ENCODE measurements around the gene NRCAM. TPM values are rescaled to one million over a fixed set of nuclear protein-coding genes. Genes with fewer than 3 reads are reported as not detected.

The NRCAM gene
- total and polyA plus RNA-seq, 2 of the 13 experiments (the other 11 are each of a cell fraction or from before 2014, with no cell fraction given) = 0.31 to 0.33 TPM

GRCh38 chr7:108487646-108488045 is 31.4 kb upstream of the NRCAM start:
- H3K9me3 ChIP-seq (ENCODE audit: low read length) = no peaks in the 10 kb centered on the region
- no peak for FAIRE-seq
- H3K4me3 ChIP-seq (replicated peaks in 1 of 3; ENCODE audit: insufficient read depth in 1 of 3, low read depth in 2 of 3, low read length in 3 of 3) = no peak overlapping the region
- no peaks in the 10 kb centered on the region for H3K27me3 ChIP-seq (ENCODE audit: control insufficient read depth in 1 of 2, insufficient read depth in 2 of 2, low read length in 2 of 2)
- H3K9ac ChIP-seq (ENCODE audit: insufficient read depth, low read depth, low read length) = no peak overlapping the region
- no peaks in the 10 kb centered on the region for H3K79me2 ChIP-seq (ENCODE audit: insufficient read depth, low read length)
- in situ Hi-C loops (cut with HindIII; ENCODE audit: extremely low pct_ligation_motif_present, low pct_unique_long_range_greater_than_20kb) (no loop called here), intact Hi-C loops (cut with micrococcal nuclease; ENCODE audit: unreplicated experiment) (no loop called here)
- no peak overlapping the region for H2AFZ ChIP-seq (ENCODE audit: low read length)
- no peak overlapping the region for H3K27ac ChIP-seq (ENCODE audit: extremely low read length, insufficient read depth, low read length)
- no TSS peak for BruUV-seq (replicated peaks)
- CTCF ChIA-PET (ENCODE audit: low intra/inter-chr PET ratio, low total read pairs) = no interaction called here
- no peaks in the 10 kb centered on the region for H3K36me3 ChIP-seq (replicated peaks in 1 of 2; ENCODE audit: control insufficient read depth in 1 of 2, insufficient read depth in 2 of 2, low read length in 2 of 2)
- TF ChIP-seq EEA1 (CRISPR knock-in tag; IDR thresholded peaks at IDR 0.05; ENCODE audit: borderline replicate concordance) (no peak), BRCA1 (CRISPR knock-in tag; IDR thresholded peaks at IDR 0.05) (no peak), ATF7 (IDR thresholded peaks at IDR 0.05) (no peak), ATF7 (CRISPR knock-in tag; IDR thresholded peaks at IDR 0.05) (no peak), GMEB1 (CRISPR knock-in tag; IDR thresholded peaks at IDR 0.05; ENCODE audit: borderline replicate concordance) (no peak), SATB2 (CRISPR knock-in tag; IDR thresholded peaks at IDR 0.05) (no peak)
- no peak for DNase-seq (ENCODE audit: low spot score)
- H3K4me2 ChIP-seq (ENCODE audit: low read depth, low read length) = no peak overlapping the region
- no peaks in the 10 kb centered on the region for H4K20me1 ChIP-seq (ENCODE audit: insufficient read depth, low read length)
- POLR2A ChIA-PET = no interaction called here
- no peak for ATAC-seq
- no peaks in the 10 kb centered on the region for H3K4me1 ChIP-seq (ENCODE audit: insufficient read depth, low read length)

- intact Hi-C loops (cut with micrococcal nuclease; ENCODE audit: unreplicated experiment) = no loop called here
- no peak overlapping the region for H3K27ac ChIP-seq (ENCODE audit: extremely low read length, insufficient read depth, low read length)
- no TSS peak for BruUV-seq (replicated peaks)
- no peaks in the 10 kb centered on the region for H4K20me1 ChIP-seq (ENCODE audit: insufficient read depth, low read length)
- no peak overlapping the region for H3K4me3 ChIP-seq (replicated peaks in 1 of 3; ENCODE audit: insufficient read depth in 1 of 3, low read depth in 2 of 3, low read length in 3 of 3)
- POLR2A ChIA-PET = no interaction called here
- no peak overlapping the region for H3K4me2 ChIP-seq (ENCODE audit: low read depth, low read length)
- TF ChIP-seq MAFK (conservative IDR thresholded peaks at IDR 0.05 in 1 of 2, IDR thresholded peaks at IDR 0.05 in 1 of 2; ENCODE audit: low read length in 2 of 2) (peak in 1 of 2 experiments; percentile 43; a peak in 2 of 4 replicates), ZSCAN21 (CRISPR knock-in tag; IDR thresholded peaks at IDR 0.05; ENCODE audit: borderline replicate concordance) (no peak)
- H3K9ac ChIP-seq (ENCODE audit: insufficient read depth, low read depth, low read length) = no peak overlapping the region
- CTCF ChIA-PET (ENCODE audit: low intra/inter-chr PET ratio, low total read pairs) = no interaction called here
- in situ Hi-C loops (cut with HindIII; ENCODE audit: extremely low pct_ligation_motif_present, low pct_unique_long_range_greater_than_20kb) = no loop called here
- H3K4me1 ChIP-seq (ENCODE audit: insufficient read depth, low read length) = no peaks in the 10 kb centered on the region
- DNase-seq (ENCODE audit: low spot score) (no peak), FAIRE-seq (no peak), ATAC-seq (no peak)
- H3K27me3 ChIP-seq (ENCODE audit: control insufficient read depth in 1 of 2, insufficient read depth in 2 of 2, low read length in 2 of 2) = no peaks in the 10 kb centered on the region
- no peaks in the 10 kb centered on the region for H3K79me2 ChIP-seq (ENCODE audit: insufficient read depth, low read length)
- H3K36me3 ChIP-seq (replicated peaks in 1 of 2; ENCODE audit: control insufficient read depth in 1 of 2, insufficient read depth in 2 of 2, low read length in 2 of 2) = no peaks in the 10 kb centered on the region
- no peak overlapping the region for H2AFZ ChIP-seq (ENCODE audit: low read length)
- WGBS (ENCODE audit: low lambda C conversion rate) = 87% methylated on average over 5 of the region's 5 CpGs
- no peaks in the 10 kb centered on the region for H3K9me3 ChIP-seq (ENCODE audit: low read length)
Measured at GRCh38 chr7:108486291-108486966, 30.2 kb upstream of the NRCAM start.

All from HepG2 (cell line).